ENCODE results near the gene CKMT1A. TPM values are rescaled to one million over a fixed set of nuclear protein-coding genes. Genes with fewer than 3 reads are reported as not detected.
"Not testable (repeated sequence)": the region's sequence is repeated elsewhere in the genome, so short reads cannot be mapped to it uniquely, and the experiment has no call there.

CKMT1A gene
- total RNA-seq, 1 experiment from 2014 or later, result 0.41 TPM

GRCh38 chr15:43702701-43703424 lies 9.2 kb downstream of the CKMT1A start:
- TF ChIP-seq EZH2 (IDR thresholded peaks at IDR 0.05; ENCODE audit: borderline replicate concordance, low read depth, low read length, poor library complexity, severe bottlenecking) (no peak), CTCF (conservative IDR thresholded peaks at IDR 0.05; ENCODE audit: low read depth, low read length) (no peak)
- Histone ChIP-seq H3K9me3 (ENCODE audit: low read depth, low read length, poor library complexity, severe bottlenecking) (no peaks in the 10 kb centered on the region), H3K4me1 (ENCODE audit: insufficient read depth, low read length, poor library complexity, severe bottlenecking) (no peaks in the 10 kb centered on the region), H3K36me3 (ENCODE audit: insufficient read depth, low read length, poor library complexity, severe bottlenecking) (no peaks in the 10 kb centered on the region), H3K27ac (ENCODE audit: low read depth, low read length, poor library complexity, severe bottlenecking) (no peak overlapping the region), H3K27me3 (replicated peaks; ENCODE audit: insufficient read depth, low read depth, low read length, poor library complexity) (peaks cover 3% of the 10 kb centered on the region), H3K4me3 (ENCODE audit: low read depth, low read length, poor library complexity, severe bottlenecking) (no peak overlapping the region)
- DNase-seq (ENCODE audit: low spot score), result no peak
- intact Hi-C loops (cut with micrococcal nuclease; ENCODE audit: unreplicated experiment), result no loop called here
- CTCF ChIA-PET, result no interaction called here
- BruUV-seq (replicated peaks), result no TSS peak
- POLR2A ChIA-PET (ENCODE audit: low non-redundant PET), result no interaction called here

- BruUV-seq (replicated peaks); intact Hi-C loops (cut with micrococcal nuclease; ENCODE audit: unreplicated experiment): not testable (repeated sequence)
Observed at GRCh38 chr15:43710431-43711131, 16.9 kb downstream of the CKMT1A start.

GRCh38 chr15:43723151-43723550 lies 29.5 kb downstream of the CKMT1A start:
- BruUV-seq (replicated peaks), result no TSS peak
- Histone ChIP-seq H3K27me3 (replicated peaks; ENCODE audit: insufficient read depth, low read depth, low read length, poor library complexity) (no peaks in the 10 kb centered on the region), H3K9me3 (ENCODE audit: low read depth, low read length, poor library complexity, severe bottlenecking) (no peaks in the 10 kb centered on the region), H3K27ac (ENCODE audit: low read depth, low read length, poor library complexity, severe bottlenecking) (no peak overlapping the region), H3K36me3 (ENCODE audit: insufficient read depth, low read length, poor library complexity, severe bottlenecking) (no peaks in the 10 kb centered on the region), H3K4me3 (ENCODE audit: low read depth, low read length, poor library complexity, severe bottlenecking) (no peak overlapping the region), H3K4me1 (ENCODE audit: insufficient read depth, low read length, poor library complexity, severe bottlenecking) (no peaks in the 10 kb centered on the region)
- intact Hi-C loops (cut with micrococcal nuclease; ENCODE audit: unreplicated experiment), result no loop called here
- POLR2A ChIA-PET (ENCODE audit: low non-redundant PET), result interaction anchor here (0.6 kb wide), 1 partner anchor 128 kb away, joined by 3 read pairs; no protein-coding TSS in a partner anchor
- CTCF ChIA-PET, result no interaction called here
- no peak for DNase-seq (ENCODE audit: low spot score)
- TF ChIP-seq EZH2 (IDR thresholded peaks at IDR 0.05; ENCODE audit: borderline replicate concordance, low read depth, low read length, poor library complexity, severe bottlenecking) (no peak), CTCF (conservative IDR thresholded peaks at IDR 0.05; ENCODE audit: low read depth, low read length) (no peak)

More at GRCh38 chr15:43710431-43711131, 16.9 kb downstream of the CKMT1A start:
- POLR2A ChIA-PET (ENCODE audit: low non-redundant PET); DNase-seq (ENCODE audit: low spot score); H3K36me3 ChIP-seq (ENCODE audit: insufficient read depth, low read length, poor library complexity, severe bottlenecking); CTCF ChIA-PET; H3K27me3 ChIP-seq (replicated peaks; ENCODE audit: insufficient read depth, low read depth, low read length, poor library complexity); H3K27ac ChIP-seq (ENCODE audit: low read depth, low read length, poor library complexity, severe bottlenecking); H3K4me3 ChIP-seq (ENCODE audit: low read depth, low read length, poor library complexity, severe bottlenecking); H3K9me3 ChIP-seq (ENCODE audit: low read depth, low read length, poor library complexity, severe bottlenecking); H3K4me1 ChIP-seq (ENCODE audit: insufficient read depth, low read length, poor library complexity, severe bottlenecking): not testable (repeated sequence)

GRCh38 chr15:43726306-43726705 lies 32.6 kb downstream of the CKMT1A start:
- BruUV-seq (replicated peaks); H3K9me3 ChIP-seq (ENCODE audit: low read depth, low read length, poor library complexity, severe bottlenecking); DNase-seq (ENCODE audit: low spot score); H3K36me3 ChIP-seq (ENCODE audit: insufficient read depth, low read length, poor library complexity, severe bottlenecking); POLR2A ChIA-PET (ENCODE audit: low non-redundant PET); H3K27me3 ChIP-seq (replicated peaks; ENCODE audit: insufficient read depth, low read depth, low read length, poor library complexity); CTCF ChIA-PET; H3K4me3 ChIP-seq (ENCODE audit: low read depth, low read length, poor library complexity, severe bottlenecking); intact Hi-C loops (cut with micrococcal nuclease; ENCODE audit: unreplicated experiment); H3K27ac ChIP-seq (ENCODE audit: low read depth, low read length, poor library complexity, severe bottlenecking); H3K4me1 ChIP-seq (ENCODE audit: insufficient read depth, low read length, poor library complexity, severe bottlenecking): not testable (repeated sequence)

- BruUV-seq (replicated peaks); POLR2A ChIA-PET (ENCODE audit: low non-redundant PET); H3K36me3 ChIP-seq (ENCODE audit: insufficient read depth, low read length, poor library complexity, severe bottlenecking); intact Hi-C loops (cut with micrococcal nuclease; ENCODE audit: unreplicated experiment); H3K9me3 ChIP-seq (ENCODE audit: low read depth, low read length, poor library complexity, severe bottlenecking); CTCF ChIA-PET; H3K27ac ChIP-seq (ENCODE audit: low read depth, low read length, poor library complexity, severe bottlenecking); H3K4me3 ChIP-seq (ENCODE audit: low read depth, low read length, poor library complexity, severe bottlenecking); H3K27me3 ChIP-seq (replicated peaks; ENCODE audit: insufficient read depth, low read depth, low read length, poor library complexity); DNase-seq (ENCODE audit: low spot score); H3K4me1 ChIP-seq (ENCODE audit: insufficient read depth, low read length, poor library complexity, severe bottlenecking): not testable (repeated sequence)
Observed at GRCh38 chr15:43728053-43728725, 34.5 kb downstream of the CKMT1A start.

Data from A673 (cell line).